Femur (tissue), 1 donor: ENCODE measurements around the gene THOC7.

Source experiments
- DNase-seq: peaks from one replicate; pipeline ENCODE4 v3.0.0-alpha.2; 2017

Gene THOC7

GRCh38 chr3:63863150-63864007, at the start of gene THOC7, which contains the start of gene ATXN7:
Gene THOC7 (minus strand): TSS chr3:63863805. CDS start chr3:63863790, 15 bp downstream.
Gene ATXN7 (plus strand): TSS chr3:63863867. CDS start chr3:63912599, 48,732 bp downstream.
- peak; percentile 77 for DNase-seq

DNA sequence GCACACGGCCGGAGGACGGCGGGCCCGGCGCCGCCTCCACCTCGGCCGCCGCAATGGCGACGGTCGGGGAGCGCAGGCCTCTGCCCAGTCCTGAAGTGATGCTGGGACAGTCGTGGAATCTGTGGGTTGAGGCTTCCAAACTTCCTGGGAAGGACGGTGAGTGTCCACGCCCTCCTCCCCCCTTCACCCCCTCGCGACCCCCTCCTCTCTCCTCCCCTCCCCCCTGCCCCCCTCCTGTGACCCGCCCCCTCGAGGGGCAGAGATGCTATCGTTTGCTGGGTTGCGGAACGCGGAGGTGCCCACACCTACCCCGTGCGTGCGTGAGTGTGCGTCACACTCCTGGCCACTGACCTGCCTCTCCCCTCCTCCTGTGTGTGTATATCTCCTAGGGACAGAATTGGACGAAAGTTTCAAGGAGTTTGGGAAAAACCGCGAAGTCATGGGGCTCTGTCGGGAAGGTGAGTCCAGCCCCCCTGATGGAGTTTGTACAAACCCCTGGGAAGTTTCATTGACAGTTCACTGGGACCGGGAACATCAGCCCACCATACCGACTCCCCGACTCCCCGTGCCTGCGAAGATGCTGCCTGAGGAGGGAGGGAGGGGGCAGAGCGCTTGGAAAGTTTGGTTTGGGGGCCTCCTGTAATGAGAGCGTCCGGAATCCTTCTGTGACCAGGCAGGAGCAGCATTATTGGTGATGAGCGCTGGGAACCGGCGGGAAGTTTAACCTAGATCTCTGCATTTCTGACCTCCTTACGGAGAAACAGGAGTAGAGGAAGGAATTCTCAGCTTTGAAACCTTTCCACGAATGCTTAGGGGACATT, 49.4 kb upstream of the THOC7 start:
- peak; percentile 81 for DNase-seq

- peak; percentile 94 for DNase-seq
Observed at GRCh38 chr3:63911873-63912767, 48.5 kb upstream of the THOC7 start, which contains the start of gene SCAANT1. Gene SCAANT1 (minus strand): TSS chr3:63912383.

- no peak for DNase-seq
Observed at GRCh38 chr3:63911509-63911872, 47.9 kb upstream of the THOC7 start.

- DNase-seq = no peak
Observed at GRCh38 chr3:63910891-63911290, 47.3 kb upstream of the THOC7 start.

GRCh38 chr3:63910001-63910400, 46.4 kb upstream of the THOC7 start:
- no peak for DNase-seq

GRCh38 chr3:63909431-63909830, 45.8 kb upstream of the THOC7 start:
- DNase-seq = no peak

GRCh38 chr3:63908776-63909175, 45.2 kb upstream of the THOC7 start:
- no peak for DNase-seq

- DNase-seq = no peak
Observed at GRCh38 chr3:63908081-63908736, 44.6 kb upstream of the THOC7 start.

GRCh38 chr3:63905731-63906620, 42.4 kb upstream of the THOC7 start:
- no peak for DNase-seq

DNA sequence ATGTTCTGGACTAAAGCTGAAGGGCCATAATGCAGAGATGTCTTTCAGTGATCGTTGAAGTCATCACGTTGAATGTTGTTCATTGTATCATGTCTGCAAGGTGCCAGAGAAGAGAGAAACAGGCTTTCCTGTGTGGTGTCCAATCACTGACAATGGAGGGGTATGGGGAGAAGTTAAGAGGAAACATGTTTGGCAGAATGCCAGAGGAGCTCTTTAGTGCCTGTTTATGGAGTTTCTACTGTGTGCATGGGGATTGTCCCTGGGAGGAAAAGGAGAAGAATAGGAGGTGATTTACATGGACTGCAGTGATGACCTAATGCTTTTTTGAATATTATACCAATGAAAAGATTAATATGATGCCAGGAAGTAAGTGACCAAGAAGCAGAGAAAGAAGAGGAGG, 36.9 kb upstream of the THOC7 start:
- no peak for DNase-seq

- DNase-seq = no peak
Observed at GRCh38 chr3:63900010-63900409, 36.4 kb upstream of the THOC7 start.

- no peak for DNase-seq
Observed at GRCh38 chr3:63896332-63897030, 32.9 kb upstream of the THOC7 start.

GRCh38 chr3:63895422-63896189, 32.0 kb upstream of the THOC7 start:
- DNase-seq = no peak

- no peak for DNase-seq
Observed at GRCh38 chr3:63892773-63893352, 29.3 kb upstream of the THOC7 start.

DNA sequence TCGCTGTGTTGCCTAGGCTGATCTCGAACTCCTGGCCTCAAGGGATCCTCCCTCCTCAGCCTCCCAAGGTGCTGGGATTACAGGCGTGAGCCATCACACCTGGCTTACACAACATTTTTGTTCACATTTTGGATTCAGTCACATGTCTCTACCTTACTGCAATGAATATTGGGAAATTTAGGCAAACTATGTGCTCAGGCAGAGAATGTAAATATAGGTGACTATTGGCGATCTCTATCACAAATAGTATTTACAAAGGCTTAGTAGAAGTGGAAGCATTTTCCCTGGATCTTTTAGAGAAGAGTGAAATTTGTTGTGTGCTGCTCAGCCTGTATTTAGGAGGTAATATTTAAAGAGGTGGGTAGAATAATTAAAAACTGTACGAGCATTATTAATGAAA, 27.9 kb upstream of the THOC7 start:
- DNase-seq = no peak

- DNase-seq = no peak
Observed at GRCh38 chr3:63886858-63887257, 23.3 kb upstream of the THOC7 start.

- DNase-seq = no peak
Observed at GRCh38 chr3:63880653-63881052, 17.0 kb upstream of the THOC7 start.

DNA sequence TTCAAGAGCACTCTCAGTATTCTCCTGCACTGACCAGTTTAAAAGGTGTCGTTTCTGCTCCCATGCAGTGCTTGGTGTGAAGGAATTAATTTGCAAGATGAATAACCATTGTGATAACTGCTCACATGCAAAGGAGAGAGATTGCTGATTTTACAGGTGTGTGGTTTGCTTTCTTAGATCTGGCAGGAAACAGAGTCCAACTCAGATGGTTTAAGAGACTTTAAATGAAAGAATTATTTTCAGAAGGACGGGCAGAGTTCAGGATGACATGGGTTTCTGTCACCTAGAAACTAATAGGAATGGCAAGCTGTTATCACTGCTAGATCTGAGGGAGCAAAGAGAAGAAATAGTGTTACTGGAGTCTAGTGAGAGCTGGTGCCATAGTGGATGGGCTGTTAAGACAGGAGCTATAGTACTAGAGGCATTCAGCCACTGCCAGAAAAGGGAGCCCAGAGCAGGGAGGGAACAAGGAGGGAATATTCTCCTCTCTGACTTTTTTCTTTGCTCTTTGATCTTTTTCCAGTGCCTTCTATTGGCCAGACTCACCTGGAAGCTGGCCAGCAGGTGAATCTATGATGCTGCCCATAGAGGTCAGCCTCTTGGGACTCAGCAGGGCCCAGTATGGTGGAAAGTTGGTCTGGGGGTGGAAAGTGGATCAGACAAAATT, 14.9 kb upstream of the THOC7 start:
- no peak for DNase-seq
